H9 (cell line): ENCODE results near the gene FAM3C. TPM values are rescaled to one million over a fixed set of nuclear protein-coding genes. Genes with fewer than 3 reads are reported as not detected.

Experiments
- DNase-seq: peaks from one replicate; pipeline ENCODE4 v3.0.0-alpha.2; 2017
- H2AFZ ChIP-seq: one replicate; pipeline ENCODE4 v1.6.1; 2013; ENCODE audit warnings: mild to moderate bottlenecking, low read length, control low read depth, moderate library complexity
- H2AK5ac ChIP-seq: 2 replicates; pipeline ENCODE4 v1.6.1; 2013; ENCODE audit warnings: low read length, control low read depth, mixed read lengths; ENCODE audit not compliant: insufficient read length
- H2BK120ac ChIP-seq: one replicate; pipeline ENCODE4 v1.6.1; 2013; ENCODE audit warnings: low read depth, mild to moderate bottlenecking, low read length, control low read depth, inconsistent platforms; ENCODE audit not compliant: poor library complexity, severe bottlenecking
- H2BK12ac ChIP-seq: 2 replicates; pipeline ENCODE4 v1.6.1; 2013; ENCODE audit warnings: low read length, control low read depth, mixed read lengths, low read depth; ENCODE audit not compliant: insufficient read length
- H2BK15ac ChIP-seq: 2 replicates; pipeline ENCODE4 v1.6.1; 2013; ENCODE audit warnings: low read depth, low read length, control low read depth
- H2BK20ac ChIP-seq: one replicate; pipeline ENCODE4 v1.6.1; 2013; ENCODE audit warnings: low read depth, mild to moderate bottlenecking, low read length, control low read depth, inconsistent platforms; ENCODE audit not compliant: poor library complexity, severe bottlenecking
- H2BK5ac ChIP-seq: 2 replicates; pipeline ENCODE4 v1.6.1; 2013; ENCODE audit warnings: low read length, control low read depth, mixed read lengths; ENCODE audit not compliant: insufficient read length
- H3K14ac ChIP-seq: 2 replicates; pipeline ENCODE4 v1.6.1; 2013; ENCODE audit warnings: low read length, control low read depth; ENCODE audit not compliant: insufficient read depth
- H3K18ac ChIP-seq: 2 replicates; pipeline ENCODE4 v1.6.1; 2013; ENCODE audit warnings: low read depth, mild to moderate bottlenecking, mixed read lengths, low read length, control low read depth; ENCODE audit not compliant: insufficient read length
- H3K23ac ChIP-seq: 2 replicates; pipeline ENCODE4 v1.6.1; 2013; ENCODE audit warnings: low read length, control low read depth, mixed read lengths, low read depth; ENCODE audit not compliant: insufficient read length
- H3K23me2 ChIP-seq: 2 replicates; pipeline ENCODE4 v1.6.1; 2013; ENCODE audit warnings: low read depth, mild to moderate bottlenecking, mixed read lengths, low read length, control low read depth; ENCODE audit not compliant: insufficient read length, poor library complexity, severe bottlenecking
- H3K27ac ChIP-seq: 2 replicates; pipeline ENCODE4 v1.5.1; 2013; ENCODE audit warnings: low read length, control low read depth, mixed read lengths, low read depth; ENCODE audit not compliant: insufficient read length
- H3K27me3 ChIP-seq: 2 replicates; pipeline ENCODE4 v1.6.1; 2013; ENCODE audit warnings: low read length, control low read depth, inconsistent platforms; ENCODE audit not compliant: insufficient read depth
- H3K4ac ChIP-seq: 2 replicates; pipeline ENCODE4 v1.6.1; 2013; ENCODE audit warnings: low read depth, mild to moderate bottlenecking, control low read depth, inconsistent platforms, low read length, moderate library complexity
- H3K4me1 ChIP-seq: 2 replicates; pipeline ENCODE4 v1.6.1; 2013; ENCODE audit warnings: low read length, control low read depth, inconsistent platforms; ENCODE audit not compliant: insufficient read depth
- H3K4me2 ChIP-seq: 2 replicates; pipeline ENCODE4 v1.6.1; 2013; ENCODE audit warnings: low read length, control low read depth, mixed read lengths; ENCODE audit not compliant: insufficient read length, insufficient read depth
- H3K56ac ChIP-seq: 2 replicates; pipeline ENCODE4 v1.6.1; 2013; ENCODE audit warnings: low read depth, mild to moderate bottlenecking, mixed read lengths, low read length, control low read depth; ENCODE audit not compliant: insufficient read length
- H3K79me1 ChIP-seq: 2 replicates; pipeline ENCODE4 v1.6.1; 2013; ENCODE audit warnings: low read depth, mild to moderate bottlenecking, moderate library complexity, low read length, control low read depth, inconsistent platforms; ENCODE audit not compliant: insufficient read depth, poor library complexity, severe bottlenecking
- H3K79me2 ChIP-seq: 2 replicates; pipeline ENCODE4 v1.6.1; 2013; ENCODE audit warnings: low read length, control low read depth, inconsistent platforms; ENCODE audit not compliant: insufficient read depth
- H3K9ac ChIP-seq: 2 replicates; pipeline ENCODE4 v1.6.1; 2013; ENCODE audit warnings: low read length, control low read depth, mixed read lengths; ENCODE audit not compliant: insufficient read length; ENCODE audit errors: extremely low read depth
- H3K9me3 ChIP-seq: one replicate; pipeline ENCODE4 v1.6.1; 2013; ENCODE audit warnings: low read depth, low read length, inconsistent platforms; ENCODE audit not compliant: control insufficient read depth
- H3T11ph ChIP-seq: one replicate; pipeline ENCODE4 v1.6.1; 2013; ENCODE audit warnings: mild to moderate bottlenecking, low read length, control low read depth, inconsistent platforms
- H4K20me1 ChIP-seq: one replicate; pipeline ENCODE4 v1.6.1; 2013; ENCODE audit not compliant: control insufficient read depth, insufficient read length, insufficient read depth
- H4K5ac ChIP-seq: 2 replicates; pipeline ENCODE4 v1.6.1; 2013; ENCODE audit warnings: low read depth, mild to moderate bottlenecking, mixed read lengths, low read length, control low read depth; ENCODE audit not compliant: insufficient read length
- H4K8ac ChIP-seq: replicated peaks from 2 replicates; pipeline ENCODE4 v1.6.1; 2013; ENCODE audit warnings: low read length, control low read depth, mixed read lengths, low read depth; ENCODE audit not compliant: insufficient read length
- H4K91ac ChIP-seq: 2 replicates; pipeline ENCODE4 v1.6.1; 2013; ENCODE audit warnings: low read depth, mild to moderate bottlenecking, moderate library complexity, mixed read lengths, low read length, control low read depth; ENCODE audit not compliant: insufficient read length
- H3K27ac Mint-ChIP-seq, 3 experiments: 2 replicates in 2 of 3; 3 replicates in 1 of 3; pipeline ENCODE4 v1.8.0; 2020 to 2021; ENCODE audit warnings: mixed read lengths in 3 of 3, mild to moderate bottlenecking in 1 of 3, moderate library complexity in 1 of 3
- H3K27me3 Mint-ChIP-seq: 2 replicates; pipeline ENCODE4 v1.8.0; 2021; ENCODE audit warnings: low read depth, mild to moderate bottlenecking, moderate library complexity, mixed read lengths
- H3K36me3 Mint-ChIP-seq, 3 experiments: 2 replicates in 2 of 3; 3 replicates in 1 of 3; pipeline ENCODE4 v1.8.0; 2020 to 2021; ENCODE audit warnings: low read depth in 3 of 3, mixed read lengths in 3 of 3; ENCODE audit not compliant: insufficient read depth in 1 of 3
- H3K4me1 Mint-ChIP-seq, 2 experiments: 2 replicates each; pipeline ENCODE4 v1.8.0; 2020; ENCODE audit warnings: mixed read lengths in 2 of 2
- H3K4me3 Mint-ChIP-seq, 2 experiments: 2 replicates in 1 of 2; 3 replicates in 1 of 2; pipeline ENCODE4 v1.8.0; 2020 to 2021; ENCODE audit warnings: mild to moderate bottlenecking in 2 of 2, mixed read lengths in 2 of 2, moderate library complexity in 1 of 2
- H3K9me3 Mint-ChIP-seq, 2 experiments: 2 replicates in 1 of 2; 3 replicates in 1 of 2; pipeline ENCODE4 v1.8.0; 2020; ENCODE audit warnings: mild to moderate bottlenecking in 2 of 2, mixed read lengths in 2 of 2, moderate library complexity in 1 of 2
- CTCF ChIP-seq: fragments of 200-600 bp; sonication (generic); conservative IDR thresholded peaks from 3 replicates; pipeline ENCODE4 v1.8.0; 2021; ENCODE audit warnings: antibody characterized with exemption, mild to moderate bottlenecking
- WGBS: extraction: QIAGEN DNeasy Blood & Tissue Kit; methylation state at CpG from one replicate; pipeline ENCODE4 v1.1.7; 2013; ENCODE audit warnings: missing lambda C conversion rate, low lambda C conversion rate, mixed read lengths; ENCODE audit not compliant: insufficient read length; ENCODE audit errors: extremely low coverage; 5-methylcytosine and 5-hydroxymethylcytosine counted together
- total RNA-seq: library from RNA; stranded (reverse); gene quantifications from 2 replicates; pipeline ENCODE4 v1.2.1, GENCODE V29; 2021

FAM3C gene
- total RNA-seq, 1 experiment from 2014 or later, result 64.5 TPM

GRCh38 chr7:121436688-121437087, 40.6 kb upstream of the FAM3C start:
- H3K4ac ChIP-seq, result no peak overlapping the region
- H4K91ac ChIP-seq, result no peak overlapping the region
- peaks cover 16 to 19% of the 10 kb centered on the region in 2 experiments for H3K4me1 Mint-ChIP-seq
- H3T11ph ChIP-seq, result no peak overlapping the region
- no peak overlapping the region for H4K8ac ChIP-seq
- no peak for TF ChIP-seq CTCF
- no peak overlapping the region for H3K4me2 ChIP-seq
- no peak overlapping the region for H2BK20ac ChIP-seq
- no peak overlapping the region for H3K4me3 Mint-ChIP-seq
- no peaks in the 10 kb centered on the region for H3K23me2 ChIP-seq
- H3K27ac Mint-ChIP-seq, result no peak overlapping the region
- no peak overlapping the region for H2AK5ac ChIP-seq
- no peaks in the 10 kb centered on the region for H3K9me3 ChIP-seq
- no CpG with 5 or more reads among the region's 7 CpGs for WGBS
- no peaks in the 10 kb centered on the region; the same call in 1 of the 2 replicates for H3K4me1 ChIP-seq
- DNase-seq, result peak; percentile 81
- H4K5ac ChIP-seq, result no peak overlapping the region
- peaks cover 4 to 17% (median 8%) of the 10 kb centered on the region in 3 experiments; a peak in 6 of 7 replicates for H3K36me3 Mint-ChIP-seq
- no peak overlapping the region for H3K23ac ChIP-seq
- H3K79me1 ChIP-seq, result no peaks in the 10 kb centered on the region
- no peak overlapping the region for H3K14ac ChIP-seq
- H2BK15ac ChIP-seq, result no peak overlapping the region
- H3K9ac ChIP-seq, result no peak overlapping the region
- no peak overlapping the region for H2BK12ac ChIP-seq
- H3K9me3 Mint-ChIP-seq, result peaks cover 9 to 14% of the 10 kb centered on the region in 2 experiments
- H4K20me1 ChIP-seq, result no peaks in the 10 kb centered on the region
- no peaks in the 10 kb centered on the region for H3K27me3 Mint-ChIP-seq
- H3K79me2 ChIP-seq, result no peaks in the 10 kb centered on the region
- no peak overlapping the region for H3K18ac ChIP-seq
- H3K27me3 ChIP-seq, result no peaks in the 10 kb centered on the region
- H3K56ac ChIP-seq, result no peak overlapping the region
- no peak overlapping the region for H2BK5ac ChIP-seq
- H3K27ac ChIP-seq, result no peak overlapping the region
- H2AFZ ChIP-seq, result no peak overlapping the region
- no peak overlapping the region for H2BK120ac ChIP-seq
